ENCODE data around the gene CAMK4.
"Not testable (repeated sequence)": the region's sequence is repeated elsewhere in the genome, so short reads cannot be mapped to it uniquely, and the experiment has no call there.

CAMK4 gene

GRCh38 chr5:111348661-111349329 is 124.6 kb downstream of the CAMK4 start:
- Histone ChIP-seq H3K27me3 (ENCODE audit: control insufficient read depth in 1 of 2, insufficient read depth in 2 of 2, low read length in 2 of 2) (no peaks in the 10 kb centered on the region), H3K9ac (ENCODE audit: low read length in 2 of 2) (no peak overlapping the region), H3K4me3 (ENCODE audit: low read length in 2 of 2) (no peak overlapping the region), H3K36me3 (ENCODE audit: control insufficient read depth in 2 of 2, insufficient read depth in 2 of 2, low read length in 2 of 2) (no peaks in the 10 kb centered on the region), H3K9me3 (ENCODE audit: control insufficient read depth in 2 of 2, low read length in 2 of 2) (no peaks in the 10 kb centered on the region), H3K27ac (ENCODE audit: low read length) (no peak overlapping the region), H3K4me1 (ENCODE audit: control insufficient read depth, insufficient read depth, low read length) (no peaks in the 10 kb centered on the region)

GRCh38 chr5:111349429-111349828 is 125.2 kb downstream of the CAMK4 start:
- Histone ChIP-seq H3K9ac (ENCODE audit: low read length in 2 of 2) (no peak overlapping the region), H3K9me3 (ENCODE audit: control insufficient read depth in 2 of 2, low read length in 2 of 2) (no peaks in the 10 kb centered on the region), H3K27me3 (ENCODE audit: control insufficient read depth in 1 of 2, insufficient read depth in 2 of 2, low read length in 2 of 2) (no peaks in the 10 kb centered on the region), H3K4me3 (ENCODE audit: low read length in 2 of 2) (no peak overlapping the region), H3K36me3 (ENCODE audit: control insufficient read depth in 2 of 2, insufficient read depth in 2 of 2, low read length in 2 of 2) (no peaks in the 10 kb centered on the region), H3K4me1 (ENCODE audit: control insufficient read depth, insufficient read depth, low read length) (no peaks in the 10 kb centered on the region), H3K27ac (ENCODE audit: low read length) (no peak overlapping the region)

GRCh38 chr5:111353035-111353434 is 128.9 kb downstream of the CAMK4 start:
- H3K27ac ChIP-seq (ENCODE audit: low read length), result no peak overlapping the region
- no peaks in the 10 kb centered on the region for H3K36me3 ChIP-seq (ENCODE audit: control insufficient read depth in 2 of 2, insufficient read depth in 2 of 2, low read length in 2 of 2)
- H3K9ac ChIP-seq (ENCODE audit: low read length in 2 of 2), result no peak overlapping the region
- no peaks in the 10 kb centered on the region for H3K27me3 ChIP-seq (ENCODE audit: control insufficient read depth in 1 of 2, insufficient read depth in 2 of 2, low read length in 2 of 2)
- no peak overlapping the region for H3K4me3 ChIP-seq (ENCODE audit: low read length in 2 of 2)
- no peaks in the 10 kb centered on the region for H3K4me1 ChIP-seq (ENCODE audit: control insufficient read depth, insufficient read depth, low read length)
- H3K9me3 ChIP-seq (ENCODE audit: control insufficient read depth in 2 of 2, low read length in 2 of 2), result no peaks in the 10 kb centered on the region

GRCh38 chr5:111358726-111359125 is 134.5 kb downstream of the CAMK4 start:
- H3K4me3 ChIP-seq (ENCODE audit: low read length in 2 of 2); H3K27ac ChIP-seq (ENCODE audit: low read length); H3K36me3 ChIP-seq (ENCODE audit: control insufficient read depth in 2 of 2, insufficient read depth in 2 of 2, low read length in 2 of 2); H3K27me3 ChIP-seq (ENCODE audit: control insufficient read depth in 1 of 2, insufficient read depth in 2 of 2, low read length in 2 of 2); H3K9me3 ChIP-seq (ENCODE audit: control insufficient read depth in 2 of 2, low read length in 2 of 2); H3K9ac ChIP-seq (ENCODE audit: low read length in 2 of 2); H3K4me1 ChIP-seq (ENCODE audit: control insufficient read depth, insufficient read depth, low read length): not testable (repeated sequence)

- H3K4me1 ChIP-seq (ENCODE audit: control insufficient read depth, insufficient read depth, low read length), result no peaks in the 10 kb centered on the region
- H3K9me3 ChIP-seq (ENCODE audit: control insufficient read depth in 2 of 2, low read length in 2 of 2), result no peaks in the 10 kb centered on the region
- H3K27ac ChIP-seq (ENCODE audit: low read length), result no peak overlapping the region
- H3K4me3 ChIP-seq (ENCODE audit: low read length in 2 of 2), result no peak overlapping the region
- H3K27me3 ChIP-seq (ENCODE audit: control insufficient read depth in 1 of 2, insufficient read depth in 2 of 2, low read length in 2 of 2), result no peaks in the 10 kb centered on the region
- H3K36me3 ChIP-seq (ENCODE audit: control insufficient read depth in 2 of 2, insufficient read depth in 2 of 2, low read length in 2 of 2), result no peaks in the 10 kb centered on the region
- no peak overlapping the region for H3K9ac ChIP-seq (ENCODE audit: low read length in 2 of 2)
These were observed 136.0 kb downstream of the CAMK4 start for GRCh38 chr5:111360173-111360572.

- Histone ChIP-seq H3K9me3 (ENCODE audit: control insufficient read depth in 2 of 2, low read length in 2 of 2) (no peaks in the 10 kb centered on the region), H3K36me3 (ENCODE audit: control insufficient read depth in 2 of 2, insufficient read depth in 2 of 2, low read length in 2 of 2) (no peaks in the 10 kb centered on the region), H3K27me3 (ENCODE audit: control insufficient read depth in 1 of 2, insufficient read depth in 2 of 2, low read length in 2 of 2) (no peaks in the 10 kb centered on the region), H3K9ac (ENCODE audit: low read length in 2 of 2) (no peak overlapping the region), H3K4me1 (ENCODE audit: control insufficient read depth, insufficient read depth, low read length) (no peaks in the 10 kb centered on the region), H3K27ac (ENCODE audit: low read length) (no peak overlapping the region), H3K4me3 (ENCODE audit: low read length in 2 of 2) (no peak overlapping the region)
These were observed 140.8 kb downstream of the CAMK4 start for GRCh38 chr5:111364992-111365391.

GRCh38 chr5:111366388-111366787 is 142.2 kb downstream of the CAMK4 start:
- no peaks in the 10 kb centered on the region for H3K4me1 ChIP-seq (ENCODE audit: control insufficient read depth, insufficient read depth, low read length)
- H3K9ac ChIP-seq (ENCODE audit: low read length in 2 of 2), result no peak overlapping the region
- no peak overlapping the region for H3K4me3 ChIP-seq (ENCODE audit: low read length in 2 of 2)
- no peaks in the 10 kb centered on the region for H3K9me3 ChIP-seq (ENCODE audit: control insufficient read depth in 2 of 2, low read length in 2 of 2)
- no peak overlapping the region for H3K27ac ChIP-seq (ENCODE audit: low read length)
- H3K36me3 ChIP-seq (ENCODE audit: control insufficient read depth in 2 of 2, insufficient read depth in 2 of 2, low read length in 2 of 2), result no peaks in the 10 kb centered on the region
- H3K27me3 ChIP-seq (ENCODE audit: control insufficient read depth in 1 of 2, insufficient read depth in 2 of 2, low read length in 2 of 2), result no peaks in the 10 kb centered on the region

GRCh38 chr5:111367115-111367514 is 142.9 kb downstream of the CAMK4 start:
- no peaks in the 10 kb centered on the region for H3K9me3 ChIP-seq (ENCODE audit: control insufficient read depth in 2 of 2, low read length in 2 of 2)
- H3K4me1 ChIP-seq (ENCODE audit: control insufficient read depth, insufficient read depth, low read length), result no peaks in the 10 kb centered on the region
- H3K36me3 ChIP-seq (ENCODE audit: control insufficient read depth in 2 of 2, insufficient read depth in 2 of 2, low read length in 2 of 2), result no peaks in the 10 kb centered on the region
- H3K27ac ChIP-seq (ENCODE audit: low read length), result no peak overlapping the region
- no peak overlapping the region for H3K9ac ChIP-seq (ENCODE audit: low read length in 2 of 2)
- no peaks in the 10 kb centered on the region for H3K27me3 ChIP-seq (ENCODE audit: control insufficient read depth in 1 of 2, insufficient read depth in 2 of 2, low read length in 2 of 2)
- no peak overlapping the region for H3K4me3 ChIP-seq (ENCODE audit: low read length in 2 of 2)

GRCh38 chr5:111372799-111373198 is 148.6 kb downstream of the CAMK4 start:
- no peak overlapping the region for H3K9ac ChIP-seq (ENCODE audit: low read length in 2 of 2)
- no peak overlapping the region for H3K27ac ChIP-seq (ENCODE audit: low read length)
- H3K27me3 ChIP-seq (ENCODE audit: control insufficient read depth in 1 of 2, insufficient read depth in 2 of 2, low read length in 2 of 2), result no peaks in the 10 kb centered on the region
- H3K36me3 ChIP-seq (ENCODE audit: control insufficient read depth in 2 of 2, insufficient read depth in 2 of 2, low read length in 2 of 2), result no peaks in the 10 kb centered on the region
- no peaks in the 10 kb centered on the region for H3K9me3 ChIP-seq (ENCODE audit: control insufficient read depth in 2 of 2, low read length in 2 of 2)
- H3K4me3 ChIP-seq (ENCODE audit: low read length in 2 of 2), result no peak overlapping the region
- H3K4me1 ChIP-seq (ENCODE audit: control insufficient read depth, insufficient read depth, low read length), result no peaks in the 10 kb centered on the region

- Histone ChIP-seq H3K9ac (ENCODE audit: low read length in 2 of 2) (no peak overlapping the region), H3K27ac (ENCODE audit: low read length) (no peak overlapping the region), H3K36me3 (ENCODE audit: control insufficient read depth in 2 of 2, insufficient read depth in 2 of 2, low read length in 2 of 2) (no peaks in the 10 kb centered on the region), H3K4me1 (ENCODE audit: control insufficient read depth, insufficient read depth, low read length) (no peaks in the 10 kb centered on the region), H3K4me3 (ENCODE audit: low read length in 2 of 2) (no peak overlapping the region), H3K9me3 (ENCODE audit: control insufficient read depth in 2 of 2, low read length in 2 of 2) (no peaks in the 10 kb centered on the region), H3K27me3 (ENCODE audit: control insufficient read depth in 1 of 2, insufficient read depth in 2 of 2, low read length in 2 of 2) (no peaks in the 10 kb centered on the region)
These were observed 150.2 kb downstream of the CAMK4 start for GRCh38 chr5:111374380-111374779.

GRCh38 chr5:111375645-111376044 is 151.5 kb downstream of the CAMK4 start:
- H3K27ac ChIP-seq (ENCODE audit: low read length), result no peak overlapping the region
- no peaks in the 10 kb centered on the region for H3K9me3 ChIP-seq (ENCODE audit: control insufficient read depth in 2 of 2, low read length in 2 of 2)
- no peaks in the 10 kb centered on the region for H3K27me3 ChIP-seq (ENCODE audit: control insufficient read depth in 1 of 2, insufficient read depth in 2 of 2, low read length in 2 of 2)
- H3K4me1 ChIP-seq (ENCODE audit: control insufficient read depth, insufficient read depth, low read length), result no peaks in the 10 kb centered on the region
- no peaks in the 10 kb centered on the region for H3K36me3 ChIP-seq (ENCODE audit: control insufficient read depth in 2 of 2, insufficient read depth in 2 of 2, low read length in 2 of 2)
- no peak overlapping the region for H3K4me3 ChIP-seq (ENCODE audit: low read length in 2 of 2)
- no peak overlapping the region for H3K9ac ChIP-seq (ENCODE audit: low read length in 2 of 2)
